ENCODE data around the gene LPCAT1. TPM values are rescaled to one million over a fixed set of nuclear protein-coding genes. Genes with fewer than 3 reads are reported as not detected.

LPCAT1 gene
- total and polyA plus RNA-seq, 10 of the 15 experiments (the other 5 are each of a cell fraction or from before 2014, with no cell fraction given): 2.3 to 109 (median 72.7) TPM

DNA sequence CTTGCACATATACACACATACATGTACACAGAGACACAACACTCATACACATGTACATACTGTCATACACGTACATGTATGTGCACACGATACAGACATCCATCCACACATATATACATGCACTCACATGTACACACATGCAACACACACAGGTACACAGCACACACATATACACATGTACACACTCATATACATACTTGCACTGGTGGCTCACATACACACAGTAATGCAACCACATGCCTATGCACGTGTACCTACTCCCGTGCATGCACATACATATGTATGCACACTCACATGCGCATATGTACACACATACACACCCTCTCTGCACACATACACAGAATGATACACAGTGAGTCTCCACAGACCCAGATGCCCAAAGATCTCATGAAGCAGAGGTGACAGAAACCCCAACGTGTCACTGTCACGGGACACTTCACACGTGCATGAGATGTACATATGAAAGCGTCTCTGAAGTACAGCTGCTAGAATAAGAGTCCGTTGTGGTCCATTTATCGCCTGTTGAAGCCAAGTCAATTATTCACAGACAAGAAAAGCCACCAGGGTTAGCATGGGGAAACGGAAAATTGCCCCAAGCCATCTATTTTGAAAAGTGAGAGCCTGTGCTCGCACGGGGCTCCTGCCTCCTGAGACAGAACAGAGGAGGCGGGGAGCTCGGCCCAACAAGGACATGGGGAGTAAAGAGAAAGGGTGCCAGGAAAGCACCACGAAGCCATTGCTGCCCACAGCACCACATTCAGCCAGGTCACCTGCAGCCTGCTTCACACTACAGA is 24.9 kb downstream of the LPCAT1 start (continued):
- TF ChIP-seq, protein P1, sequence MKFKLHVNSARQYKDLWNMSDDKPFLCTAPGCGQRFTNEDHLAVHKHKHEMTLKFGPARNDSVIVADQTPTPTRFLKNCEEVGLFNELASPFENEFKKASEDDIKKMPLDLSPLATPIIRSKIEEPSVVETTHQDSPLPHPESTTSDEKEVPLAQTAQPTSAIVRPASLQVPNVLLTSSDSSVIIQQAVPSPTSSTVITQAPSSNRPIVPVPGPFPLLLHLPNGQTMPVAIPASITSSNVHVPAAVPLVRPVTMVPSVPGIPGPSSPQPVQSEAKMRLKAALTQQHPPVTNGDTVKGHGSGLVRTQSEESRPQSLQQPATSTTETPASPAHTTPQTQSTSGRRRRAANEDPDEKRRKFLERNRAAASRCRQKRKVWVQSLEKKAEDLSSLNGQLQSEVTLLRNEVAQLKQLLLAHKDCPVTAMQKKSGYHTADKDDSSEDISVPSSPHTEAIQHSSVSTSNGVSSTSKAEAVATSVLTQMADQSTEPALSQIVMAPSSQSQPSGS (IDR thresholded peaks at IDR 0.05; ENCODE audit: low read length): no peak
- TF ChIP-seq HDAC2 (IDR thresholded peaks at IDR 0.05) (no peak), CBX3 (IDR thresholded peaks at IDR 0.05; ENCODE audit: borderline replicate concordance, low read depth) (no peak), SUZ12 (IDR thresholded peaks at IDR 0.05; ENCODE audit: unreplicated experiment) (no peak), LARP7 (IDR thresholded peaks at IDR 0.05) (no peak), IRF4 (IDR thresholded peaks at IDR 0.05; ENCODE audit: low read depth, low read length) (peak; percentile 15; the same call in 1 of the 2 replicates), NR2C2 (IDR thresholded peaks at IDR 0.05; ENCODE audit: borderline replicate concordance, control insufficient read depth, insufficient read length, low read depth) (no peak), BCL11A (IDR thresholded peaks at IDR 0.05; ENCODE audit: low read depth, low read length) (0 out of 2 replicates have a peak, but pooled peaks have one; percentile 40), SMARCA5 (IDR thresholded peaks at IDR 0.05) (peak; percentile 90; the same call in 1 of the 2 replicates), EP300 (IDR thresholded peaks at IDR 0.05; ENCODE audit: borderline replicate concordance in 1 of 2, control insufficient read depth in 1 of 2, low read depth in 2 of 2, low read length in 2 of 2) (peak; percentile 93 to 94), KAT2A (conservative IDR thresholded peaks at IDR 0.05; ENCODE audit: control insufficient read depth, low read depth, low read length) (no peak), NFIC (IDR thresholded peaks at IDR 0.05; ENCODE audit: low read depth, low read length) (no peak), HDAC6 (IDR thresholded peaks at IDR 0.05; ENCODE audit: unreplicated experiment) (no peak), CEBPB (IDR thresholded peaks at IDR 0.05; ENCODE audit: borderline replicate concordance in 1 of 2, low read depth in 2 of 2, low read length in 2 of 2) (no peak), HCFC1 (IDR thresholded peaks at IDR 0.05; ENCODE audit: low read length) (no peak), BMI1 (IDR thresholded peaks at IDR 0.05; ENCODE audit: borderline replicate concordance) (no peak), ZNF384 (IDR thresholded peaks at IDR 0.05; ENCODE audit: borderline replicate concordance, low read depth, low read length) (0 out of 2 replicates have a peak, but pooled peaks have one; percentile 6), ZNF24 (IDR thresholded peaks at IDR 0.05) (0 out of 2 replicates have a peak, but pooled peaks have one; percentile 25), IKZF1 (conservative IDR thresholded peaks at IDR 0.05) (peak; percentile 83), DPF2 (IDR thresholded peaks at IDR 0.05) (no peak; the same call in none of the 2 replicates), YY1 (IDR thresholded peaks at IDR 0.05; ENCODE audit: low read depth, low read length) (peak; percentile 61; the same call in 1 of the 2 replicates)
- TF ChIP-seq, protein P2, sequence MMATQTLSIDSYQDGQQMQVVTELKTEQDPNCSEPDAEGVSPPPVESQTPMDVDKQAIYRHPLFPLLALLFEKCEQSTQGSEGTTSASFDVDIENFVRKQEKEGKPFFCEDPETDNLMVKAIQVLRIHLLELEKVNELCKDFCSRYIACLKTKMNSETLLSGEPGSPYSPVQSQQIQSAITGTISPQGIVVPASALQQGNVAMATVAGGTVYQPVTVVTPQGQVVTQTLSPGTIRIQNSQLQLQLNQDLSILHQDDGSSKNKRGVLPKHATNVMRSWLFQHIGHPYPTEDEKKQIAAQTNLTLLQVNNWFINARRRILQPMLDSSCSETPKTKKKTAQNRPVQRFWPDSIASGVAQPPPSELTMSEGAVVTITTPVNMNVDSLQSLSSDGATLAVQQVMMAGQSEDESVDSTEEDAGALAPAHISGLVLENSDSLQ (IDR thresholded peaks at IDR 0.05): peak; percentile 80
- TF ChIP-seq, protein P3, sequence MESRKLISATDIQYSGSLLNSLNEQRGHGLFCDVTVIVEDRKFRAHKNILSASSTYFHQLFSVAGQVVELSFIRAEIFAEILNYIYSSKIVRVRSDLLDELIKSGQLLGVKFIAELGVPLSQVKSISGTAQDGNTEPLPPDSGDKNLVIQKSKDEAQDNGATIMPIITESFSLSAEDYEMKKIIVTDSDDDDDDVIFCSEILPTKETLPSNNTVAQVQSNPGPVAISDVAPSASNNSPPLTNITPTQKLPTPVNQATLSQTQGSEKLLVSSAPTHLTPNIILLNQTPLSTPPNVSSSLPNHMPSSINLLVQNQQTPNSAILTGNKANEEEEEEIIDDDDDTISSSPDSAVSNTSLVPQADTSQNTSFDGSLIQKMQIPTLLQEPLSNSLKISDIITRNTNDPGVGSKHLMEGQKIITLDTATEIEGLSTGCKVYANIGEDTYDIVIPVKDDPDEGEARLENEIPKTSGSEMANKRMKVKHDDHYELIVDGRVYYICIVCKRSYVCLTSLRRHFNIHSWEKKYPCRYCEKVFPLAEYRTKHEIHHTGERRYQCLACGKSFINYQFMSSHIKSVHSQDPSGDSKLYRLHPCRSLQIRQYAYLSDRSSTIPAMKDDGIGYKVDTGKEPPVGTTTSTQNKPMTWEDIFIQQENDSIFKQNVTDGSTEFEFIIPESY (IDR thresholded peaks at IDR 0.05): no peak
